HepG2 (cell line): ENCODE measurements around the gene MTMR6. TPM values are rescaled to one million over a fixed set of nuclear protein-coding genes. Genes with fewer than 3 reads are reported as not detected.

Source experiments
- IRF9 ChIP-seq: sonication (generic); formaldehyde crosslinking; IDR thresholded peaks from 2 replicates; pipeline ENCODE4 v1.8.0; 2022; ENCODE audit warnings: missing genetic modification reagents, mild to moderate bottlenecking, borderline replicate concordance
- SYNCRIP ChIP-seq: fragments of 200-400 bp; formaldehyde crosslinking; IDR thresholded peaks from 2 replicates; pipeline ENCODE4 v1.6.1; 2018; ENCODE audit warnings: mild to moderate bottlenecking, low read depth, low read length; ENCODE audit not compliant: insufficient read depth
- ZNF263 ChIP-seq: sonication (generic); formaldehyde crosslinking; IDR thresholded peaks from 2 replicates; pipeline ENCODE4 v1.4.0; 2020; ENCODE audit warnings: missing genetic modification reagents
- ZNF407 ChIP-seq: sonication (generic); formaldehyde crosslinking; IDR thresholded peaks from one replicate; pipeline ENCODE4 v1.5.1; 2020; ENCODE audit warnings: mild to moderate bottlenecking, missing genetic modification reagents; ENCODE audit errors: not compliant biosample characterization
- polyA plus RNA-seq, 8 experiments: library from polyadenylated mRNA; depleted of rRNA in 3 of 8; stranded (reverse) in 7 of 8; unstranded in 1 of 8; fragments of >200 nt; fragmentation: Illumina TruSeq in 4 of 8; extraction: Trizol in 4 of 8; gene quantifications; 2 replicates each; pipeline versions ENCODE4 v1.2.1 to v1.2.3, GENCODE V29; 2011 to 2016; ENCODE audit warnings: low read depth in 4 of 8, missing spikeins in 1 of 8, mixed read lengths in 1 of 8; ENCODE audit not compliant: insufficient read depth in 1 of 8
- total RNA-seq, 5 experiments: library from RNA; depleted of rRNA; stranded (reverse); fragments of >200 nt; fragmentation: Illumina TruSeq; extraction: Trizol; gene quantifications; 2 replicates each; pipeline ENCODE4 v1.2.3, GENCODE V29; 2016; ENCODE audit warnings: low read depth in 1 of 5

Gene MTMR6
- total and polyA plus RNA-seq, 2 of the 13 experiments (the other 11 are each of a cell fraction or from before 2014, with no cell fraction given): 3.4 to 7.8 TPM

- no peak for TF ChIP-seq ZNF407 (CRISPR knock-in tag)
- no peak for TF ChIP-seq IRF9 (CRISPR knock-in tag)
- TF ChIP-seq SYNCRIP: no peak
- no peak for TF ChIP-seq ZNF263
- TF ChIP-seq, all 625 proteins: peak for 0
These were observed 72.6 kb downstream of the MTMR6 start (continued) for GRCh38 chr13:25214491-25215252.
